ENCODE data around the gene PLA2G10.

Gene PLA2G10

DNA sequence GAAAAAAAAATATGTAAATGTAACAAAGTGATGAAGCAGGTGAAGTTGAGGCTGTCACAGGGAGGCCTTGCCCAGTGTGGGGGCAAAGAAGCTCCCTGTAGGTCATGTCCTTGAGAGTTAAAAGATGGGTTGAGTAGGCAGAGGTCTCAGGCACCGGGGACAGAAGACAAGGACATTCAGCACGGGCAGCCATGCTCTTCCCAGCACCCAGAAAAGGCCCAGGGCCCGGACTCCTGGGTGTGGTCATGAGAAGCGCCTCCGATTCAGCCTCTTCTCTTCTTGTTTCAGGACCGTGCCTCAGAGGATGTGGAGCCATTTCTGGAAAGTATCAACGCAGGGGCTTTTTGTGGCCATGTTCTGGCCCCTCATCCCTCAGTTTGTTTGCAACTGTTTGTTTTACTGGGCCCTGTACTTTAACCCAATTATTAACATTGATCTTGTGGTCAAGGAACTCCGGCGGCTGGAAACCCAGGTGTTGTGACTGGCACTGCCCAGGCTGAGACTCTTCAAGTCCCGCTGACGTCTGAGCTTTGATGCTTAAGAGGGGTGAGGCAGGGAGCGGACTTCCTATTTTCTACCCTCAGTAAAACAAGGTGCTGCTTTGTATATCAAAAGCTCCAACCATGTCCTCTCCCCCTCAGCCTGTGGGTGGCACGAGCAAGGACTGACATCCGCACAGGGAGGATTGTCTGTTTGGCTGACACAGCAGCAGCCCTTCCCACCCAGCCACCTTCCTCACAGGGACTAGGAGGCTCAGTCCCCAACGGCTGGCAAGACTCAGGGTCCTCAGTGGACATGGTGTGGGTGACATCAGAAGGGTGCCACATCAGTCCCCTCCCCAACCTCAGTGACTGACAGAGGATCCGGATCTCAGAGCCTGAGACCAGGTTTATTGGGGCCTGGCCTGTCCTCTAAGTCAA lies 26.5 kb downstream of the PLA2G10 start:
- H3K4me3 ChIP-seq (replicated peaks in 1 of 2; ENCODE audit: low read depth in 2 of 2, low read length in 2 of 2), result no peak overlapping the region
- TF ChIP-seq, protein P1, sequence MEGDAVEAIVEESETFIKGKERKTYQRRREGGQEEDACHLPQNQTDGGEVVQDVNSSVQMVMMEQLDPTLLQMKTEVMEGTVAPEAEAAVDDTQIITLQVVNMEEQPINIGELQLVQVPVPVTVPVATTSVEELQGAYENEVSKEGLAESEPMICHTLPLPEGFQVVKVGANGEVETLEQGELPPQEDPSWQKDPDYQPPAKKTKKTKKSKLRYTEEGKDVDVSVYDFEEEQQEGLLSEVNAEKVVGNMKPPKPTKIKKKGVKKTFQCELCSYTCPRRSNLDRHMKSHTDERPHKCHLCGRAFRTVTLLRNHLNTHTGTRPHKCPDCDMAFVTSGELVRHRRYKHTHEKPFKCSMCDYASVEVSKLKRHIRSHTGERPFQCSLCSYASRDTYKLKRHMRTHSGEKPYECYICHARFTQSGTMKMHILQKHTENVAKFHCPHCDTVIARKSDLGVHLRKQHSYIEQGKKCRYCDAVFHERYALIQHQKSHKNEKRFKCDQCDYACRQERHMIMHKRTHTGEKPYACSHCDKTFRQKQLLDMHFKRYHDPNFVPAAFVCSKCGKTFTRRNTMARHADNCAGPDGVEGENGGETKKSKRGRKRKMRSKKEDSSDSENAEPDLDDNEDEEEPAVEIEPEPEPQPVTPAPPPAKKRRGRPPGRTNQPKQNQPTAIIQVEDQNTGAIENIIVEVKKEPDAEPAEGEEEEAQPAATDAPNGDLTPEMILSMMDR (IDR thresholded peaks at IDR 0.05; ENCODE audit: low read depth, low read length), result no peak
- no peak for DNase-seq (ENCODE audit: low read depth in 2 of 2)

DNA sequence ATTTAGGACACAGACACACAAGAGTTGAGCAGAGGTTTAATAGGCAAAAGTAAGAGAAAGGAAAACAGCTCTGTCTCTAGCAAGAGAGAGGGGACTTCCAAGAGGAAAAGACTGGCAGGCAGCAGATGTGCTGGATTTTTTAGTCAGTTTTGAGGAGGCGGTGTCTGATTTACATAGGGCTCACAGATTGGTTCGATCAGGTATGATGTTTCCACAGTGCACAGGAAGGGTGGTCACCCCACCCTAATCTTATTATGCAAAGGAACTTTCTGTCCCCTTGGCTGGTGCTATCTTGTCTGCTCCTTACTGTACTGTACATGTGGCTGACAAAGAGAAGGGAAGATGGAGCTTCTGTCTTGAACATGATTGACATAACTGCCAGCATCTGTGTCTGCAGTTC lies 36.0 kb downstream of the PLA2G10 start:
- no peak overlapping the region for H3K4me3 ChIP-seq (replicated peaks in 1 of 2; ENCODE audit: low read depth in 2 of 2, low read length in 2 of 2)
- TF ChIP-seq, protein P1 (IDR thresholded peaks at IDR 0.05; ENCODE audit: low read depth, low read length), result no peak

DNA sequence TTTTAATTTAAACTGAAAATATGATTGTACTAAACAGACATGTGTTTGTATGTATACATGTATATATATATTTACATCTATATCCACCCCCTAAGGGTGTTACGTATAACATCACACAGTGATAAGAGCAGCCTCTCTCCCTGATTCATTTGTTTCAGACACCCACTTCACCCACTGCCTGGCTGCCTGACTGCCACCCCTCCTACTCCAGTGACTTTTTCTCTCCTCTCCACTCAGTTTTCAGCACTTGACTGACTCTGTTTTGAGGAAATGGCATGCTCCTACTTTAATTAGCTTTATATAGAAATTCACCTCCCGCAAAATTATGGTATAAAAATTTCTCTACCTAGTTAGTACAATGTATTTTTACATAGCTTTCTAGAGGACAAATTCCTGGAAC lies 41.4 kb downstream of the PLA2G10 start:
- TF ChIP-seq, protein P1 (IDR thresholded peaks at IDR 0.05; ENCODE audit: low read depth, low read length), result no peak
- no peak for DNase-seq (ENCODE audit: low read depth in 2 of 2)
- H3K4me3 ChIP-seq (replicated peaks in 1 of 2; ENCODE audit: low read depth in 2 of 2, low read length in 2 of 2), result no peak overlapping the region

More for the DNA sequence above, 36.0 kb downstream of the PLA2G10 start:
- no peak for DNase-seq (ENCODE audit: low read depth in 2 of 2)

DNA sequence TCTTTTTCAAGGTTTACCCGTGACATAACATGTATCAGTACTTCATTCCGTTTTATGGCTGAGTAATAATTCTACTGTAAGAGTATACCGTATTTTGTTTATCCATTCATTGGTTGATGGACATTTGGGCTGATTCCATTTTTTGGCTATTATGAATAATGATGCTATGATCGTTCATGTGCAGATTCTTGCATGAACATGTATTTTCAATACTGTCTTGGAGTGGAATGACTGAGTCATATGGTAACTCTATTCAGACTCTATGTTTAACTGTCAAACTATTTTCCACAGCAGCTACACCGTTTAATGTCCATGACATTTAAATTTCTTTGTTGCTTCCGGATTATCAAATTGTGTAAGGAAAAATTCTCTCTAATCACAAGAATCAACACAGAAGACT lies 43.5 kb downstream of the PLA2G10 start:
- TF ChIP-seq, protein P1 (IDR thresholded peaks at IDR 0.05; ENCODE audit: low read depth, low read length), result no peak
- DNase-seq (ENCODE audit: low read depth in 2 of 2), result no peak
- no peak overlapping the region for H3K4me3 ChIP-seq (replicated peaks in 1 of 2; ENCODE audit: low read depth in 2 of 2, low read length in 2 of 2)

DNA sequence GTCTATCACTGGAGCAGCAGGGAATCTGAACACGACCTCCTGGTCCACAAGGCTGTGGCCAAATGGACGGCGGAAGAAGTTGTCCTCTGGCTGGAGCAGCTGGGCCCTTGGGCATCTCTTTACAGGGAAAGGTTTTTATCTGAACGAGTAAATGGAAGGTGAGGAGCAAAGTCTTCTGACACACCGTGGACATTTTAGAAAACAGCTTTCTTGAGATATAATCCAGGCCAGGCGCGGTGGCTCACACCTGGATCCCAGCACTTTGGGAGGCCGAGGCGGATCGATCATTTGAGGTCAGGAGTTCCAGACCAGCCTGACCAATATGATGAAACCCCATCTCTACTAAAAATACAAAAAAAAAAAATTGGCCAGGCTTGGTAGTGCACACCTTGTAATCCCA lies 44.3 kb downstream of the PLA2G10 start:
- TF ChIP-seq, protein P1 (IDR thresholded peaks at IDR 0.05; ENCODE audit: low read depth, low read length), result no peak
- H3K4me3 ChIP-seq (replicated peaks in 1 of 2; ENCODE audit: low read depth in 2 of 2, low read length in 2 of 2), result no peak overlapping the region
- no peak for DNase-seq (ENCODE audit: low read depth in 2 of 2)

DNA sequence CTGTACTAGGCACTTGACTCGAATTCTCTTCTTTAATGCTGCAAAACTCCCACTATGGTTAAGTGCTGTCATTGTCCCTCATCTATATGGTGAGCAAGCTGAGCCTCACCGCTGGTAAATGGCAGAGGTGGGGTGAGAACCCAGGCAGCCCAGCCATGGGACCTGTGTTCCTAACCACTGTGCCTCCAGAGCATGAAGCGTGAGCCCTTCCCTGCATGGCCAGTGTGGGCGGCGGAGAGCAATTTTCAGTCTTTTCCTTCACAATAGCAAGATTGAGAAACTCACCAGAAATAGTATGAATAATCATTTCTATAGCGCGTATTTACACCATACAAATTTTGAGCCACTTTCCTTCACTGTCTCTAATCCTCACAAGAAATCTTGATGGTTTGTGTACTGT lies 52.2 kb downstream of the PLA2G10 start:
- DNase-seq (ENCODE audit: low read depth in 2 of 2), result peak in 1 of 2 donors; percentile 6
- TF ChIP-seq, protein P1 (IDR thresholded peaks at IDR 0.05; ENCODE audit: low read depth, low read length), result no peak
- H3K4me3 ChIP-seq (replicated peaks in 1 of 2; ENCODE audit: low read depth in 2 of 2, low read length in 2 of 2), result no peak overlapping the region

All from cardiac fibroblast (primary cell).